Neuronal stem cell (in vitro differentiated cells): ENCODE data around the gene ANKDD1A.

Experiments
- DNase-seq: peaks from one replicate; pipeline ENCODE4 v3.0.0-alpha.2; 2013; ENCODE audit warnings: low spot score
- H2AFZ ChIP-seq: one replicate; pipeline ENCODE4 v1.6.1; 2013; ENCODE audit warnings: mild to moderate bottlenecking, low read length, inconsistent platforms
- H2AK5ac ChIP-seq: 2 replicates; pipeline ENCODE4 v1.6.1; 2013; ENCODE audit warnings: low read depth, mild to moderate bottlenecking, inconsistent platforms, low read length, moderate library complexity, mixed read lengths
- H2BK120ac ChIP-seq: 2 replicates; pipeline ENCODE4 v1.6.1; 2013; ENCODE audit warnings: low read depth, mild to moderate bottlenecking, inconsistent platforms, low read length, moderate library complexity, mixed read lengths
- H2BK12ac ChIP-seq: one replicate; pipeline ENCODE4 v1.6.1; 2013; ENCODE audit warnings: low read length, inconsistent platforms
- H2BK15ac ChIP-seq: 2 replicates; pipeline ENCODE4 v1.6.1; 2013; ENCODE audit warnings: mild to moderate bottlenecking, low read length, inconsistent platforms, mixed read lengths
- H2BK5ac ChIP-seq: one replicate; pipeline ENCODE4 v1.6.1; 2013; ENCODE audit warnings: inconsistent platforms, mild to moderate bottlenecking, low read length, moderate library complexity
- H3K14ac ChIP-seq: one replicate; pipeline ENCODE4 v1.6.1; 2013; ENCODE audit warnings: low read length, inconsistent platforms
- H3K18ac ChIP-seq: 2 replicates; pipeline ENCODE4 v1.6.1; 2013; ENCODE audit warnings: low read length, inconsistent platforms
- H3K23ac ChIP-seq: 2 replicates; pipeline ENCODE4 v1.6.1; 2013; ENCODE audit warnings: low read depth, mild to moderate bottlenecking, mixed read lengths, low read length, inconsistent platforms; ENCODE audit not compliant: poor library complexity
- H3K27ac ChIP-seq: replicated peaks from 3 replicates; pipeline ENCODE4 v1.5.1; 2013; ENCODE audit warnings: low read length, inconsistent platforms
- H3K27me3 ChIP-seq, 3 experiments: 2 replicates each; pipeline ENCODE4 v1.6.1; 2013; ENCODE audit warnings: low read length in 3 of 3, mild to moderate bottlenecking in 2 of 3, inconsistent platforms in 1 of 3, low read depth in 1 of 3, mixed read lengths in 1 of 3, moderate library complexity in 1 of 3; ENCODE audit not compliant: control insufficient read depth in 3 of 3, insufficient read depth in 3 of 3
- H3K36me3 ChIP-seq, 2 donors: replicated peaks in 1 of 2; 2 replicates each; pipeline ENCODE4 v1.6.1; 2013; ENCODE audit warnings: low read length in 2 of 2; ENCODE audit not compliant: control insufficient read depth in 2 of 2, insufficient read depth in 2 of 2
- H3K4ac ChIP-seq: 2 replicates; pipeline ENCODE4 v1.6.1; 2013; ENCODE audit warnings: inconsistent platforms, mild to moderate bottlenecking, low read length, moderate library complexity
- H3K4me1 ChIP-seq, 2 donors: 1 replicate in 1 of 2; 2 replicates in 1 of 2; pipeline ENCODE4 v1.6.1; 2013; ENCODE audit warnings: low read length in 2 of 2, low read depth in 1 of 2; ENCODE audit not compliant: control insufficient read depth in 2 of 2, insufficient read depth in 1 of 2
- H3K4me2 ChIP-seq: one replicate; pipeline ENCODE4 v1.6.1; 2013; ENCODE audit warnings: mild to moderate bottlenecking, low read length, inconsistent platforms; ENCODE audit not compliant: insufficient read depth, poor library complexity, severe bottlenecking
- H3K4me3 ChIP-seq, 2 donors: 2 replicates each; pipeline ENCODE4 v1.5.1; 2013; ENCODE audit warnings: low read length in 2 of 2, mild to moderate bottlenecking in 2 of 2, inconsistent platforms in 1 of 2, moderate library complexity in 1 of 2
- H3K79me1 ChIP-seq: one replicate; pipeline ENCODE4 v1.6.1; 2013; ENCODE audit warnings: low read depth, mild to moderate bottlenecking, inconsistent platforms, low read length, moderate library complexity
- H3K9ac ChIP-seq: one replicate; pipeline ENCODE4 v1.6.1; 2013; ENCODE audit warnings: mild to moderate bottlenecking, low read depth, low read length, inconsistent platforms; ENCODE audit not compliant: poor library complexity
- H3K9me3 ChIP-seq, 2 donors: replicated peaks in 1 of 2; 2 replicates each; pipeline versions ENCODE3 to v1.6.1; 2013; ENCODE audit warnings: low read length in 2 of 2, mild to moderate bottlenecking in 2 of 2, inconsistent platforms in 1 of 2, low read depth in 1 of 2, mixed read lengths in 1 of 2, moderate library complexity in 1 of 2; ENCODE audit not compliant: control insufficient read depth in 2 of 2, insufficient read depth in 1 of 2
- H4K8ac ChIP-seq: one replicate; pipeline ENCODE4 v1.6.1; 2013; ENCODE audit warnings: low read depth, mild to moderate bottlenecking, inconsistent platforms, low read length, moderate library complexity
- H4K91ac ChIP-seq: one replicate; pipeline ENCODE4 v1.6.1; 2013; ENCODE audit warnings: low read length, low read depth, mild to moderate bottlenecking, inconsistent platforms; ENCODE audit not compliant: poor library complexity
- WGBS, 2 donors: extraction: QIAGEN DNeasy Blood & Tissue Kit; methylation state at CpG; one replicate each; pipeline ENCODE4 v1.1.7; 2013; ENCODE audit warnings: missing lambda C conversion rate in 2 of 2, mixed read lengths in 1 of 2; ENCODE audit not compliant: insufficient read length in 2 of 2, insufficient replicate concordance in 1 of 2; ENCODE audit errors: extremely low coverage in 2 of 2; 5-methylcytosine and 5-hydroxymethylcytosine counted together

The ANKDD1A gene

DNA sequence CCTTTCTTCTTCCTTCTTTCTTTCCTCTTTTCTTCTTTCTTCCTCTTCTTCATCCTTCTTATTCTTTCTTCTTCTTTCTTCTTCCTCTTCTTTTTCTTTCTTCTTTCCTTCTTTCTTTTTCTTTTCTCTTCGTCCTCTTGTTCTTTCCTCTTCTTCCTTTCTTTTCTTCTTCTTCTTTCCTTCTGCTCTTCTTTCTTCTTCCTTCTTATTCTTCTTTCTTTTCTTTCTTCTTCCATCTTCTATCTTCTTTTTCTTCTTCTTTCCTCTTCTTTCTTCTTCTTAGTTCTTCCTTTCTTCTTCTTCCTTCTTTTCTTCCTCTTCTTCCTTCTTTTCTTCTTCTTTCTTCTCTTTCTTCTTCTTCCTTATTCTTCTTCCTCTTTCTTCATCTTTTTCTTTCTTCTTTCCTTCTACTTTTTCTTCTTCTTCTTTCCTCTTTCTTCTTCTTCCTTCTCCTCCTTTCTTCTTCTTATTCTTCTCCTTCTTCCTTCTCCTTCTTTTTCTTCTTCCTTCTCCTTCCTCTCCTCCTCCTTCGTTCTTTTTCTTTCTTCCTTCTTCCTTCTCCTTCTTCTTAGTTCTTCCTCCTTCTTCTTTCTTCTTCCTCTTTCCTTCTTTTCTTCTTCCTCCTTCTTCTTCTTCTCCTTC, 40.2 kb downstream of the ANKDD1A start:
- Histone ChIP-seq H3K18ac (no peak overlapping the region), H3K79me1 (no peaks in the 10 kb centered on the region), H3K14ac (no peak overlapping the region), H2AFZ (no peak overlapping the region), H3K4me3 (no peak overlapping the region), H3K4me2 (no peak overlapping the region), H2BK12ac (no peak overlapping the region), H4K91ac (no peak overlapping the region), H3K4me1 (no peaks in the 10 kb centered on the region), H2AK5ac (no peak overlapping the region), H3K27ac (no peak overlapping the region), H3K23ac (no peak overlapping the region), H3K9me3 (peaks cover 2 to 5% of the 10 kb centered on the region in 2 donors), H3K9ac (no peak overlapping the region), H2BK5ac (no peak overlapping the region), H2BK15ac (no peak overlapping the region), H3K27me3 (no peaks in the 10 kb centered on the region), H4K8ac (no peak overlapping the region), H3K36me3 (peaks cover 5 to 16% of the 10 kb centered on the region in 2 donors), H3K4ac (no peak overlapping the region), H2BK120ac (no peak overlapping the region)
- no peak for DNase-seq
- no CpG with 5 or more reads among the region's 2 CpGs for WGBS, 2 donors

GRCh38 chr15:64954395-64954794, 42.7 kb downstream of the ANKDD1A start:
- no CpG with 5 or more reads among the region's 3 CpGs for WGBS, 2 donors
- no peak overlapping the region for H3K4me2 ChIP-seq
- DNase-seq = no peak
- no peaks in the 10 kb centered on the region for H3K79me1 ChIP-seq
- H2BK12ac ChIP-seq = no peak overlapping the region
- no peak overlapping the region for H4K91ac ChIP-seq
- no peak overlapping the region for H2AFZ ChIP-seq
- H3K9me3 ChIP-seq = peaks cover 2 to 5% of the 10 kb centered on the region in 2 donors
- no peaks in the 10 kb centered on the region for H3K27me3 ChIP-seq
- no peak overlapping the region for H3K9ac ChIP-seq
- no peak overlapping the region for H3K27ac ChIP-seq
- peaks cover 11 to 39% of the 10 kb centered on the region in 2 donors for H3K36me3 ChIP-seq
- no peak overlapping the region for H4K8ac ChIP-seq
- no peak overlapping the region for H3K18ac ChIP-seq
- no peaks in the 10 kb centered on the region for H3K4me1 ChIP-seq
- H3K23ac ChIP-seq = no peak overlapping the region
- no peak overlapping the region for H3K4me3 ChIP-seq
- H3K4ac ChIP-seq = no peak overlapping the region
- H2BK120ac ChIP-seq = no peak overlapping the region
- H2BK15ac ChIP-seq = no peak overlapping the region
- H3K14ac ChIP-seq = no peak overlapping the region
- no peak overlapping the region for H2AK5ac ChIP-seq
- H2BK5ac ChIP-seq = no peak overlapping the region

DNA sequence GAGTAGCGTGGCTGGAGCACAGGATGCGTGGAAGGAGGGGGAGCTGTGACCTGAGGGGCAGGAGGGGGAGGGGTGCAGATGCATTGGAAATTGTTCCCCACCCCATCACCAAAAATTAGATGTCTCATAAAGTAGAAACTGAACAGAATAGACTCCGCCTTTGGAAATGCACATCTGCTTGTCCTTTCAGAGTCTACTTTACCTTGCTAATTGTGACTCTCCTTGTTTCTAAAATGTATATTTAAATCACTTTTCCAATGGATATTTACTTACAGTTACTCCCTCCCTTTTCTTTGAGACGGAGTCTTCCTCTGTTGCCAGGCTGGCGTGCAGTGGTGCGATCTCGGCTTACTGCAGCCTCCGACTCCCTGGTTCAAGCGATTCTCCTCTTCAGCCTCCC, 47.4 kb downstream of the ANKDD1A start:
- H3K23ac ChIP-seq = no peak overlapping the region
- no peaks in the 10 kb centered on the region for H3K4me1 ChIP-seq
- no peak overlapping the region for H3K14ac ChIP-seq
- H3K79me1 ChIP-seq = no peaks in the 10 kb centered on the region
- WGBS, 2 donors = no CpG with 5 or more reads among the region's 9 CpGs
- DNase-seq = no peak
- H2BK12ac ChIP-seq = no peak overlapping the region
- no peak overlapping the region for H3K4me3 ChIP-seq
- no peak overlapping the region for H2BK5ac ChIP-seq
- no peak overlapping the region for H4K91ac ChIP-seq
- no peak overlapping the region for H3K27ac ChIP-seq
- peaks cover 2 to 5% of the 10 kb centered on the region in 2 donors for H3K9me3 ChIP-seq
- H2BK120ac ChIP-seq = no peak overlapping the region
- no peak overlapping the region for H4K8ac ChIP-seq
- H2AFZ ChIP-seq = no peak overlapping the region
- no peak overlapping the region for H3K4ac ChIP-seq
- no peak overlapping the region for H2BK15ac ChIP-seq
- H3K36me3 ChIP-seq = peaks cover 29 to 86% of the 10 kb centered on the region in 2 donors
- no peak overlapping the region for H3K4me2 ChIP-seq
- H2AK5ac ChIP-seq = no peak overlapping the region
- H3K18ac ChIP-seq = no peak overlapping the region
- H3K9ac ChIP-seq = no peak overlapping the region
- no peaks in the 10 kb centered on the region for H3K27me3 ChIP-seq

GRCh38 chr15:64960153-64960552, 48.5 kb downstream of the ANKDD1A start:
- H2BK12ac ChIP-seq = no peak overlapping the region
- H3K9ac ChIP-seq = no peak overlapping the region
- no peak overlapping the region for H3K18ac ChIP-seq
- H4K91ac ChIP-seq = no peak overlapping the region
- no peak for DNase-seq
- no peaks in the 10 kb centered on the region for H3K4me1 ChIP-seq
- H2AFZ ChIP-seq = no peak overlapping the region
- no peak overlapping the region for H3K23ac ChIP-seq
- WGBS, 2 donors = no CpG with 5 or more reads among the region's 6 CpGs
- H3K4me2 ChIP-seq = no peak overlapping the region
- no peak overlapping the region for H2AK5ac ChIP-seq
- H3K27ac ChIP-seq = no peak overlapping the region
- H4K8ac ChIP-seq = no peak overlapping the region
- H3K27me3 ChIP-seq = no peaks in the 10 kb centered on the region
- peaks cover 35 to 95% of the 10 kb centered on the region in 2 donors for H3K36me3 ChIP-seq
- H2BK120ac ChIP-seq = no peak overlapping the region
- H2BK15ac ChIP-seq = no peak overlapping the region
- no peaks in the 10 kb centered on the region for H3K79me1 ChIP-seq
- no peak overlapping the region for H3K4ac ChIP-seq
- no peak overlapping the region for H2BK5ac ChIP-seq
- peaks cover 2 to 4% of the 10 kb centered on the region in 2 donors for H3K9me3 ChIP-seq
- no peak overlapping the region for H3K4me3 ChIP-seq
- H3K14ac ChIP-seq = no peak overlapping the region
